HG03442 (cell line): ENCODE data around the gene RABGAP1.

Source experiments
- ATAC-seq: cut with Tn5 transposase; IDR thresholded peaks from one replicate; pipeline ENCODE4 v1.9.1; 2021; ENCODE audit warnings: mild to moderate bottlenecking, moderate library complexity; ENCODE audit not compliant: unreplicated experiment

The RABGAP1 gene

DNA sequence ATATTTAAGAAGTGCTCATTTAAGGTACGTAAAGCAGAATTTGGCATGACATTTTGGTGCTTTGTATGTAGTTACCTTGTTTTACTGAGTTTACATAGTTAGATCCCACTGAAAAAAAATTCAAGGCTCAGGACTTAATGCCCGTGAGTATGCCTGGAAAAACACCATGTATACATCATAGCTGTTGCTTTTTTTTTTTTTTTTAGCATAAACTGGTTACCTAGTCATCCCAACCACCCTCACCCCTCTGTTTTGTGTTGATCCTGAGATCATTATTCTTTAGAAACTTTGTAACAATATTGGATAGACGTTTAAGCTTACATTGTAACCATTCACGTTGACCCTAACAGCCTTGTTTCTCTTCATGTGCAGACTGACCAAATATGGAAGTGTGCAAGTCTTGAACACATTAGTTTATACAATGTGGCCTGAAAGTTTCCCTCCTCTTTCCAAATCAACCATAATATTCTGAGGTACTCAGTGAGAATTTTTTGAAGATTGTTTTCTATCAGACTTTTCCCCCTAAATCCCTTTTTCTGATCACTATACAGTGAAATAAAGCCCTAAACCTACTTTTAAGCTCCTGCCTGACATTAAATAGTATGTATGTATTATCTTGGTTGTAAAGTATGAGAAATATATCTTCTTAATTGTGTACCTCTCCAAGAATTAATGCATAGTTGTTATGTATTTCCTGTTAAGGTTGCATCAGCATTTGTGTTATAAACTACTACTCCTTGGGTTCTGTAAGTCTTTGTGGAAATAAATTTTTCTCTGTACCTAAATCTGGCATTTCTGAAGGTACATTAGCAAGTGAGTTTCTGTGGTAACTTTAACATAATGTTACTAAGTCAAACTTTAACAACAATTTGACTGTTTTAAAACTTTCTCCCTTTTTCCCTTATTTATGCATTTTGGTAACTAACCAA lies 4.4 kb downstream of the RABGAP1 start:
- ATAC-seq = no peak

GRCh38 chr9:122946461-122947005 lies 5.7 kb downstream of the RABGAP1 start:
- no peak for ATAC-seq

DNA sequence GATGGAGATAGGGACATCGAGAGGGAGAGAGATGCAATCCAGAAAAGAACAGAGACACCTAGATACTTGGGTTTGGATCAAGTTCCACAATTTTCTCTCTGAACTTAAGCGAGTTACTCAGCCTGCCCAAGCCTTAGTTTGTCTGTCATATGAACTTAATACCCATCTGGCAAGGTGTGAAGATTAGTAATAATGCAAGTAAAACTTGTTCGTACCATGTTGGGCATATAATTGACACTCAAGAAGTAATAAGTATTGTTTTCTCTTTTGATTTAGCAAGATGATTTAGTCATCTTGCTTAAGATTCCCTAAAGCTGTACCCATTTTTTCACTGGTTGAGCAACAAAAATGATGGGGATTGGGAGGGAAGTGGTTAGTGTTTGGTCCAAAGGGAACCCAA lies 7.5 kb downstream of the RABGAP1 start:
- no peak for ATAC-seq

GRCh38 chr9:122949696-122950095 lies 8.9 kb downstream of the RABGAP1 start:
- ATAC-seq = no peak

DNA sequence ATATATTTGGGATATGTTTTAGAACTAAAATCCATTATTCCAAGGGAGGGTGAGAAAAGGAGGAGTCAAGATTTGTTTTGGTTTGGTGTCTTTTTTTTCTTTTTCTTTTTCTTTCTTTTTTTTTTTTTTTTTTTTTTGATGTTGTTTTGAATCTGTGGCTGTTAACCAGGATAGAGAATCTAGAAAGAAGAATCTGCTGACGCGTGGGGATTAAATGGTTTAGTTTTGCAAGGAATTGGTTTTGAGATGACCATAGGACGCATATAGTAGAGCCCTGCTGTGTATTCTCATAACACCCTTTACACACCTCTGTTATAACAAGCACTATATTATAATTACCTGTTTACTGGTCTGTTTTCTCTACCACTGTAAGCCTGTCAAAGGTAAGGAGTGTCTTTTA lies 9.4 kb downstream of the RABGAP1 start:
- ATAC-seq = no peak

GRCh38 chr9:122951056-122951455 lies 10.2 kb downstream of the RABGAP1 start:
- no peak for ATAC-seq

DNA sequence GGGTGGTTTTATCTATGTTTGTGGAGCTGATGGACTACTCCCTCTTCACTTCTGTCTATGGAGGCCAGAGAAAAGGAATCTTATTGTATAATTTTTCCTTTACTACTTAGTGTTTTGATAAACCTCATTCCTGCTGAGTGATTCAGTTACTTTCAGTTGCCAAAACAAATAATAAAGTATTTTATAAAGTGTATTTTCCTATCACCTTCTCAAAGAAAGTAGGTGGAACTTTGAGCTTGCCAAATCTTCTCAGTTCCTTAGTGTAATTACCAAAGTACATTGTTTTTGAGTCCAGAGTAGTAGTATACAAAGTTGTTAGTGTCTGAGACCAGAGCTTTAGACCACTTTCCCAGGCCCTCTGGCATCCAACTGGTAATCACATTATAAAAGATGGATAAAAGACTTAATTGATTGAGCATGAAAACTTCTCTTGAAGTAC lies 13.5 kb downstream of the RABGAP1 start:
- no peak for ATAC-seq

DNA sequence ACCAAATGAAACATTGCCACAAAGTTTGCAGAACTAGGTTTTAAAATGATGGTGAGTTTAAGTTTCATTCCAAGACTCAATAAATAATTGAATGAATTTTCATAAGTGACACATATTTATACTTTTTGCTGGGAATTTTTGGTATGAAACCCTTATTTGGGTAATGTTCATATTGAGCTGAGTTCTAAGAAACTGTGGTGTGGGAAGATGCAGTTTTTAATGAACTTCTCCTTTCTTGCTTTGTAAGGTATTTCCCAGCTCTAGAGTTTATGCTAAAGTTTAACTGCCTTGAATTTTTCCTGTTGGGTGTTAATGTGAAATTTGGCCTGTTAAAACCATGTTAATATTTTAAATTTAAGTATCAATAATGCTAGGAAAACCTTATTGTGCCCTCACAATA lies 15.1 kb downstream of the RABGAP1 start:
- ATAC-seq = no peak

DNA sequence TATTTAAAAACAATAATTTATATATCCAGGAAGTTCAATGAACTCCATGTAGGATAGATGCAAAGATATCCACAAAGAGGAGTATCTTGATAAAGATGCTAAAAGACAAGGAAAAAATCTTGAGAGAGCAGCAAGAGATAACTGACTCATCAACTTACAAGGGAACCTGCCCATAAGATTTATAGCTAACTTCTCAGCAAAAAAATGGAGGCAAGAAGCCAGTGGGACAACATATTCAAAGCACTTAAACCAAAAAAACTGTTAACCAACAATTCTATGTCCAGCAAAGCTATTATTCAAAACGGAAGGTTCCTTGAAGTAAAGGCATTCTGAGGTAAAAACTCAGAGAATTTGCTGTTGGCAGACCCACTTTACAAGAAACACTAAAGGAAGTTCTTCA lies 20.3 kb downstream of the RABGAP1 start:
- no peak for ATAC-seq

GRCh38 chr9:122975196-122975595 lies 34.4 kb downstream of the RABGAP1 start:
- ATAC-seq = no peak

DNA sequence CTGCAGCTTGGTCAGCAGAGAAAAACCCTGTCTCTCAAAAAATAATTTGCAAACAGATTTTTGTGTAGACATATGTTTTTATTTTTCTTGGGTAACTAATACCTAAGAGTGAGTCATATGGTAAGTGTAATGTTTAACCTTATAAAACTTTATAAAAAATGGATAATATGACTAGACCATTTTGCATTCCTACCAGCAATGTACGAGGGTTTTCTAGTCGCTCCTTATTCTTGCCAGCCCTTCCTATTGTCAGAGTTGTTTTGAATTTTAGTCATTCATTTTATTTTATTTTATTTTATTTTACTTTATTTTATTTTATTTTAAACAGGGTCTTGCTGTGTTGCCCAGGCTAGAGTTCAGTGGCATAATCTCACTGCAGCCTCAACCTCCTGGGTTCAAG lies 37.8 kb downstream of the RABGAP1 start:
- no peak for ATAC-seq

DNA sequence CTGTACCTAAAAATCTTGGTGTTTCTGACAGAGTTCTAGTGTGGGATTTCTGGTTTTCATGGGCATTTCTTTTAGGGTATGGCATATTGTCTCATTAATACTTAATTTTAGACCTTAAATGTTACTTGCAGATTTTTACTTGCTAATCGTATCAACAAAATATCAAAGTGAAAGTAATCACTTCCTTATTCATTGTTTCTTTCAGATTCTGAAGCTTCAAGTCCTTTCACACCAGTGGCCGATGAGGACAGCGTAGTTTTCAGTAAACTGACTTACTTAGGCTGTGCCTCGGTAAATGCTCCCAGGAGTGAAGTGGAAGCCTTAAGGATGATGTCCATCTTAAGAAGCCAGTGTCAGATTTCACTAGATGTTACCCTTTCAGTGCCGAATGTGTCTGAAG lies 45.2 kb downstream of the RABGAP1 start:
- ATAC-seq = no peak

GRCh38 chr9:122988141-122988540 lies 47.3 kb downstream of the RABGAP1 start:
- ATAC-seq = no peak

- ATAC-seq = peak; percentile 82
Measured at GRCh38 chr9:122988920-122989621, 48.3 kb downstream of the RABGAP1 start.

GRCh38 chr9:122991370-122991830 lies 50.6 kb downstream of the RABGAP1 start:
- peak; percentile 47 for ATAC-seq

- ATAC-seq = no peak
Measured at GRCh38 chr9:122996586-122996985, 55.8 kb downstream of the RABGAP1 start.

- no peak for ATAC-seq
Measured at GRCh38 chr9:122998448-122998847, 57.6 kb downstream of the RABGAP1 start.

GRCh38 chr9:123000371-123001068 lies 59.7 kb downstream of the RABGAP1 start:
- no peak for ATAC-seq

DNA sequence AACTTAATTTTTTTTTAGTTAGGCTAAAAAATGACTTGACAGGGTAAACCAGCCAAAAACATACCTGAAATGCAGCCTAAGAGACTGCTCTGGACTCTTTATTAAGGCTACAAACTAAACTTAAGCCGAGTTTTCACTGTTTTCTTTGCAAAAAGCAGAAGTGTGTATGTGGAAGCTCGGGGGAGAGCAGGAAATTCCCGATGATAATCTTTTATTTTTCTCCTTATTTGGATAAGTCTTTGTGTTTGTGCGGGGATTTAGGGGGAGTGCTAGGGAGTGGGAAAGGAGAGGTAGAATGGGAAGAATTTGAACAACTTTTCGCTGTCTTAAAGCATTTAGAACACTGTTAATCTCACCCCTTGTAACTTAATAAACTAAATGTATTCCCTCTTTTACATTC lies 61.9 kb downstream of the RABGAP1 start:
- ATAC-seq = no peak

DNA sequence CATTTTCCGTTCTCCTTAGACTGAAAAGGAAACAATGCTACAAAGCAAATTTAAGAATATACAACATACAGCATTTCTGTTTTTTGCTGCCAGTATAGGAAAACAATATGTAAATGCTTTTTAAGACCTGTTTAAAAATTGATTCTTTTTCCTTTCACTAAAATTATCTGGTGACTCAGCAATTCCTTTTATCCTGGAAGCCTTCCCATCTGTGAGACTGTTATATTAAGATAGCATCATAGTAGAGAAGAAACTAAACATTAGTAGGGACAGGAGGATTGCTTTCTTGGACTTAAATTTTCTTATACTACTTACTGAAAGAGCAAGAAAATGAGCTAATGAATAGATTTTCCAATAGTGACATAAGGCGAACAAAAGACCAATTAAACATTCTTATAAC lies 62.6 kb downstream of the RABGAP1 start:
- ATAC-seq = no peak

- no peak for ATAC-seq
Measured at GRCh38 chr9:123005964-123006363, 65.1 kb downstream of the RABGAP1 start.
